GM04503 (cell line): ENCODE results near the gene COL26A1.
A peak's percentile ranks its signal among the peaks of the same experiment; 100 is the strongest.

ENCODE experiments used
- DNase-seq: peaks from one replicate; pipeline ENCODE4 v3.0.0-alpha.2; 2012; ENCODE audit warnings: low read depth

Gene COL26A1

DNA sequence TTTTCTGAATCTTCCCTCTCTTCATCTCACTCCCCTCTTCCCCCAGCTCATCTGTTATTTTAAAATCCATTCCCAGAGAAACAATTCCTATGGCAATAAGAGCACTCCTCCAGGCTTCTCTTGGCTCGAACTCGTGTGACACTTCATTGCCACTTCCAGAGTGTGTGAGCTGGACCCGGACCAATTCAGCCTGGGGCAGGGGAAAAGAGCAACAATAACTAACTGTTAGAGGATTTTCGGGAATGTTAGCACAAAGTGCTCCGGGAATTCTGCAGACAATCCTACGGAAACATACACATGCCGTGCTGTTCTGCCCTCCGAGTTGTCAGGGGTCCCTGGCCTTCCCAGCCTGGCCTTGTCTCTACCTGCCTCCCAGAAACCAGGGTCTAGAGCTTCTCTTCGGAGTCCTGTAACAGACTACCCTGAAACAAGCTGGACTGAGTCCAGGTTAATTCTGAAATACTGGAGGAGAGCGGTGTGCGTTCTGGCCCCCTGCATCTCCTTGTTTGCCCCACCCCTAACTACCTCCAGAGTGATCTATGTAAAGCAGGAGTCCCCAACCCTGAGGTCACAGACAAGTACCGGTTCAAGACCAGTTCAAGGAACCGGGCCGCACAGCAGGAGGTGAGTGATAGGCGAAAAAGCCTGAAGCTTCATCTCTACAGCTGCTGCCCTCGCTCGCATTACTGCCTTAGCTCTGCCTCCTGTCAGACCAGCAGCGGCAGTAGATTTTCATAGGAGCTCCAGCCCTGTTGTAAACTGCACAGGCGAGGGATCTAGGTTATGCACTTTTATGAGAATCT, 11.3 kb downstream of the COL26A1 start:
- no peak for DNase-seq

DNA sequence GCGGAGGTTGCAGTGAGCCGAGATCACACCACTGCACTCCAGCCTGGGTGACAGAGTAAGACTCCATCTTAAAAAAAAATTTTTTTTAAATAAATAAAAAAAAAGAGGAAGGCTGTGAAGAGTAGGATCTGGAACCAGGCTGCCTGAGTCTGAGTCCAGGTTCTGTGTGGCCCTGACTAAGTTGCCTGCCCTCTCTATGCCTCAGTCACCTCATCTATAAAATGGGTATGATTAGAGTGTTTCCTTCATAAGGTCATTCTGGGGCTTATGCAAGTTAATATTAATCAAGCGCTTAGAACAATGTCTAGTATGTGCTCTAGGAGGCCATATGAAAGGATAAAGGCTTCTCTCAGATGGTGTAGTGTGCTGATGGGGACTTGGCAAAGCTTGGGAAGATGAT, 12.3 kb downstream of the COL26A1 start:
- DNase-seq, result no peak

DNA sequence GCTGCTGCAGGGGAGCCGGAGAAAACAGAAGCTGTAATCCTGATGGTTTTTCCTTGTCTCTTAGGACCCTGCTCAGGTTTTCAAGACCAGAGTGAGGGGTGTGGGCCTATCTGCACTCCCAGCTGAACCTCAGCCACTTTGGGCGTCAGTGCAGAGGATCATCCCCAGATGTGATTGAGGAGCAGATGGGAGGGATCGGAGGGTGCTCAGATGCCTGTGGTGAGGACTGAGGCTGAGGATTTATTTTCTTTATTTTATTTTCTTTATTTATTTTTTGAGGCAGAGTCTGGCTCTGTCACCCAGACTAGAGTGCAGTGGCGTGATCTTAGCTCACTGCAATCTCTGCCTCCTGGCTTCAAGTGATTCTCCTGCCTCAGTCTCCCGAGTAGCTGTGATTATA, 13.9 kb downstream of the COL26A1 start:
- no peak for DNase-seq

DNA sequence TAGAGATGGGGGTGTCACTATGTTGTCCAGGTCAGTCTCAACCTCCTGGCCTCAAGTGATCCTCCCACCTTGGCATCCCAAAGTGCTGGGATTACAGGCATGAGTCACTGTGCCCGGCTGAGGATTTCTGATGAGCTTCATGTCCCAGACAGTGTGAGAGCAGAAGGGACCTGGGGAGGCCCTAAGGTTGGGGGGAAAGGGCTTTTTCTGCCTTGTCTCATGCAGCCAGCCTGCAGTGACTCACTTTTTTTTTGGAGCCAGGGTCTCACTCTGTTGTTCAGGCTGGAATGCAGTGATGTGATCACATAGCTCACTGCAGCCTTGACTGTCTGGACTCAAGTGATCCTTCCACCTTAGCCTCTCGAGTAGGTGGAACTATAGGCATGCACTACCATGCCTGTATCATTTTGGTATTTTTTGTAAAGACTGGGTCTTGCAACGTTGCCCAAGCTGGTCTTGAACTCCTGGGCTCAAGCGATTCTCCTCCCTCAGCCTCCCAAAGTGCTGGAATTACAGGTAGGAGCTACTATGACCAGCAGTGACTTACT, 14.6 kb downstream of the COL26A1 start:
- DNase-seq, result no peak

DNA sequence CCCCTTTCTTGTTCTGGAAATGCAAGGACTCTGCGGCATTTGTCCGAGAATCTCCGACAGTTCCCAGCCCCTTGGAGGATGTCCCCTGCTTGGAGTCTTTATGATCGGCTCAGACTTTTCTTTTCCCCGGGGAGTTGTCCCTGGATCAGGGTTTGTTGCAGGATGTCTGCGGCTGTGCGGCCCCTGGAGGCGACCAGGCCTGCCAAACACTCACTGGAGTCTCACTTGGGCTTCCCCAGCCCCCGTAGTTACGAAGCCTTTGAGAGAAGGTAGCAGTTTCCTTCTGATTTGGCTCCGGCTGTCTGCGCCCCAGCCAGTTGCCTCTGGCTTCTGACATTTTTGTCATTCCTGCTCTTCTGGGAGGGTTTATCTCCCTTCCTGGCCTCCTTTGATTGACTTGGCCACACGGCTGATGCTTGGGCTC, 16.1 kb downstream of the COL26A1 start:
- DNase-seq, result no peak

DNA sequence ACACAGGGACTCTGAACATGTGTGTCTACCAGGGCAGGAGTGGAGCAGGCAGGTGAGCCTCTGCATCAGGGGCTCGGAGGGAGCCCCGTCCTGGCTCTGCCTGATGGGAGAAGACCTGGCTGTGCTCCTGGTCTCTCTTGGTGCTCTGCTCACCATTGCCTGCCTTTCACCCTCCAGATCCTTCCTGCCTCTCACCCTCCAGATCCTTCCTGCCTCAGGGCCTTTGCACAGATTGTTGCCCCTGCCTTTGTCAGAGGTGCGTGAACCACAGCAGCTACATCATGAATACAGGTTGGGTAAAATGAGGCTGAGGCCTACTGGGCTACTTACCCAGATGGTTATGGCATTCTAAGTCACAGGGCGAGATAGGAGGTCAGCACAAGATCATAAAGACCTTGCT, 16.6 kb downstream of the COL26A1 start:
- DNase-seq, result no peak

DNA sequence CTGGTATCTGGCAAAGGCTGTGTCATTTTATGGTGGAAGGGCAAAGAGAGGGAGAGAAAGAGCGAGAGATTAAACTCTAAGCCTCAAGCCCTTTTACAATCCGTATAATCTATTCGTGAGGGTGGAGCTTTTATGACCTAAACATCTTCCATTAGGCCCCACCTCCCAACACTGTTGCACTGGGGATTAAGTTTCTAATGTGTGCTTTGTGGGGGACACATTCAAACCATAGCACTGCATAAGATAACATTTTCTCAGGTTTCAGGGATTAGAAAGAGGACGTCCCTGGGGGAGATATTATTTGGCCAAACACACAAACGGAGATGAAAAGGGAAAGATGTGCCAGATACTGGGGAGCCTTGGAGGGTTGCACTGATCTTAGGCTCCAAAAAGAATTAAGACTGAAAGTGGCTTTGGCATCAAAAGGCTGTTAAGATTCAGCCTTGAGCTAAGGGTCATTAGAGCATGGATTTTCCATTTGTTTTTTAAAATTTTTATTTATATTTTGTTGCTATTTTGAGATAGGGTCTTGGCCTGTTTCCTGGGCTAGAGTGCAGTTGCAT, 19.0 kb downstream of the COL26A1 start:
- DNase-seq, result no peak

DNA sequence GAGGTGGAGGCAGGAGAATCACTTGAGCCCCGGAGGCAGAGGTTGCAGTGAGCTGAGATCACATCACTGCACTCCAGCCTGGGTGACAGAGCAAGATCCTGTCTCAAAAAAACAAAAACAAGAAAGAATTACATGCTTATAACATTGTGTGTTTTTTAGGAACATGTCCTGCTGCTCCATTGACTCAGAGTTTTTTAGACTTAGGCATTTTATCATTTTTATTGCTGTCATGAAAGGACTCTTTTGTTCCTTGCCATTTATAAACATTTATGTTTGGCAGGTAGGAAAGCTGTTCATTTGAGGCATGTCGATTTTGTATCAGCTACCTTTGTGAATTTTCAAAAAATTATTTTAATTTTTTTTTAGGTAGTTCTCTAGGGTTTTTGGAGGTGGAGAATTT, 20.3 kb downstream of the COL26A1 start:
- DNase-seq, result no peak

DNA sequence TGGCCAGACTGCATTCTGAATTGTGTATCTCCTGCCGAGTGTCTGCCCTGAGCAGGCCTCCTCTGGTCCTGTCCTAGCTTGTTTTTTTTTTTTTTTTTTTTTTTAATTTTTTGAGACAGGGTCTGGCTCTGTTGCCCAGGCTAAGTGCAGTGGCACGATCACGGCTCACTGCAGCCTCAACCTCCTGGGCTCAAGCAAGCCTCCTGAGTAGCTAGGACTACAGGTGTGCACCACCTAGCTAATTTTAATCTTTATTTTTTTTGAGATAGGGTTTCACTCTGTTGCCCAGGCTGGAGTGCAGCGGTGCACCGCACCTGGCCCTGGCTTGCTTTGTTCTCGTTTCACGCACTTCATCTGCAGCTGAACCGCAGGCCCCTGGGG, 23.5 kb downstream of the COL26A1 start:
- DNase-seq, result no peak

DNA sequence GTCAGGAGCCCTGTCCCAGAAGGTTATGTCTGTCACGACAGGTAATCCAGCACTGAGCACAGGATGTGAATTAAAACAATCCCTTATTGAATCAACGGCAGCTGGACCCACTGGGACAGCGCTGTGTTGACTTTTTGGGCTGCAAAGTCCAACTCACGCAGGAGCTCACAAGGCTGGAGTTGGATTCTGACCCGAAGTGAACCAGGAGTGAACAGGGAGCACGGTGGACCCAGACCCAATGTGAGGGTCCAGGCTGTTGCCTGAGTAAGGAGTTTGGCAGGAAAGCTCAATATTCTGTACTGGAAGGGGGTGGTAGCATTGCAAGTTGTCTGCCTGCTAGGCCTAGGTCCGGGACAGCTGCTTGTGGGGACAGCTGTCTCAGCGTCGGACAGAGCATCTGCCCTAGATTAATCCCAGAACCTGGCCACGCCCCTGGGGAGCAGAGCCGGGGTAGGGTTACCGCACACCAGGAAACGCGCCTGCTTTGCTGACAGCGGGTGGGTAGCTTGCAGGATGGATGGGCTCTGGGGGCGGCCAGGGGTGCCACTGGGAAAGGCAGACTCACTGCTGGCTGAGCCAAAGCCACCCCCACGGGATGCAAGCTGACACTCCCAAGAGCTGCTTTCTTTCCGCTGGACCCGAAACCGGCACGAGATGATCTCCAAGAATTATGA, 24.0 kb downstream of the COL26A1 start:
- DNase-seq, result no peak

DNA sequence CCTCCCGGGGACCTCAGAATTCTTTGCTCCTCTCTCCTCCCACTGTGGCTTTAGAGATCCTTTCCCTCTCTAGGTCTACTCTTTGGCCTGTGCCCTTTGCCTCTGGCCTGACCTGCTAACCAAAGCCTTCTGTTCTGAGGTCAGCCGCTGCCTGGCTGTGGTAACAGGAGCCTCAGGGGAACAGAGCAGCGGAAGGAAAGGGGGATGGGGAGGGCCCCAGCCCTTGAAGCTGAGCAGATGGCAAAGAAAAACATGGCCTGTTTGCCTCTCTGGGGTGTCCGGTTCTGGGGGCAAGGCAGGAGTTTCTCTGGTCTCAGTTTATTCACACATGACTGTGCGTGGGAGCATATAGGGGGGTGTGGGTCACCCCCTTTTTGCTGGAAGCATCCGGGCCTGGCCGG, 28.2 kb downstream of the COL26A1 start:
- DNase-seq, result no peak

DNA sequence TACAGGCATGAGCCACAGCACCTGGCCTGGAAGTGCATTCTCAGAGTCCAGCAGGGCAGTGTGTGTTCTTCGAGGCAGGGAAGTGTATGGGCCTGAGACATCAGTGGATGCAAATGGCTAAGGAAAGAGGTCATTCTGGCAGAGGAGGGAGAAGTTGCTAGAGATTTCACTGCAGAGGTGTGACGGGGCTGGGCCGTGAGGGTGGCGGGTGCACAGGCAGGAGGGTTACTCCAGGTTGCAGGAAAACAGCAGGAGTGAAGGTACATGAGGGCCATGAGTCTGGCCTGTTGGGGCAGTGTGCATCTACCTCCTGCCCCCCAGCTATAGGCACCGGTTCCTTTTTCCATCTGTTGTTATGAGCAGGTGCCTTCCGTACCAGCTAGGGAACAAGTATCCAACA, 29.3 kb downstream of the COL26A1 start:
- DNase-seq, result no peak

DNA sequence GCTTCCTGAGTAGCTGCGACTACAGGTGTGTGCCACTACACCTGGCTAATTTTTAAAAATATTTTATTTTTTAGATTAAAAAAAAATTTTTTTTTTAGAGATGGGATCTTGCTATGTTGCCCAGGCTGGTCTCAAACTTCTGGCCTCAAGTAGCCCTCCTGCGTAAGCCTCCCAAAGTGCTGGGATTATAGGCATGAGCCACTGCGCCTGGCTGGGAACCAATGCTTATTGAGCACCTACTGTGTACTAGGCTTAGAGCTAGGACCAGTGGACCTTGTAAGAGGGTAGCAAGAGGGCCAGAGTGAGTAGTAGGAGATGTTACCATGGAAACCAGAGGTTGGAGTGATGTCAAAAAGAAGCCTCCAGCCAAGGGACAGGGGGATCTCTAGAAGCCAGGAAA, 31.2 kb downstream of the COL26A1 start:
- DNase-seq, result no peak

DNA sequence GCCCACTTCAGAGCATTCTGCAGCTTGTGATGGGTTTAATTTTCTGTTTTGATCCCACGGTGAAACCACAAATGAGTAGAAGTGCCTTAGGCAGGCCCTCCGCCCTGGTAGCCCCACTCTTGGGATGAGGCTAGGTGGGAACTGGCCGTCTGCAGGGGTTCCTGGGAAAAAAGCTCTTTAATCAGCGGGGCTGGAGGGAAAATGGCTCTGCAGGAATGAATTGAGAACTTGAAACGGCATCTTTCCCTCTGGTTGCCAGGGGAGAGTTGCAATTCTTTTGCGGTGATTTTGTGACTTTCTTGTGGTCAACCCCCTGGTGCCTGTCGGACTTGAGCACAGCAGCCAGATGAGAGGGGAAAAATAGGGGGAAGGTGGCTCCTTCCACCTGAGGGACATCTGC, 32.7 kb downstream of the COL26A1 start:
- no peak for DNase-seq

DNA sequence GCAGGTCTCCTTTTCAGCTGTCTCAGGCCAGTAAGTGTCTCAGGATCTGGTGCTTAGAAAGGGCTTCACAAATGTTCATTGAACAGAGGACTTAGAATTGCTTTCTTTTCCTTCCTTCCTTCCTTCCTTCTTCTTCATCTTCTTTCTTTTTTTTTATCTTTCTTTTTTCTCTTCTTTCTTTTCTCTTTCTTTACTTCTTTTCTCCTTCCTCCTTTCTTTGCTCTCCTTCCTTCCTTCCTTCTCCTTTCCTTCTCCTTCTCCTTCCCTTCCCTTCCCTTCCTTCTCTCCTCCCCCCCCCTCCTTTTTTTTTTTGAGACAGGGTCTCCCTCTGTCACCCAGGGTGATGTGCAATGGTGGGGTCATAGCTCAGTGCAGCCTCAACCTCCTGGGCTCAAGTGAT, 34.6 kb downstream of the COL26A1 start:
- no peak for DNase-seq

DNA sequence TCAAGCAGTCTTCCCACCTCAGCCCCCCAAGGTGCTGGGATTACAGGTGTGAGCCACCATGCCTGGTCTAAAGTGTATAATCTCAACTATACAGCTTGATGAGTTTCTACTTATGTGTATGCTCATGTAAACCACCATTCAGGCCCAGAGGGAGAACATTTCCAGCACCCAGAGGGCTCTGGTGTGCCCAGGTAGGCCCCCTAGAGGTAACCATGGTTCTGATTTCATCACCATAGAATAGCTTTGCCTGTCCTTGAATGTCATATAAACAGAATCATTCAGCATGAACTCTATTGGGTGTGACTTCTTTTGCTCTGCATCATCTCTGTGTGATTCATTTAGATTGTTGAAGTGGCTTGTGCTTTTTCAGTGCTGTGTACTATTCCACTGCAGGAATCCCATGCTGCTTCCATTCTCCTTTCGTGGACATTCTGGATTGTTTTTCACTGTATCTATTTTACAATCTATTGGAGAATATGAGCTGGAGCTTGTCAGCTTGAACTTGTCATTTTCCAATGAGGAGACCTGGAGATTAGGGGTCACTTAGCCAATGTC, 35.2 kb downstream of the COL26A1 start:
- DNase-seq, result no peak

DNA sequence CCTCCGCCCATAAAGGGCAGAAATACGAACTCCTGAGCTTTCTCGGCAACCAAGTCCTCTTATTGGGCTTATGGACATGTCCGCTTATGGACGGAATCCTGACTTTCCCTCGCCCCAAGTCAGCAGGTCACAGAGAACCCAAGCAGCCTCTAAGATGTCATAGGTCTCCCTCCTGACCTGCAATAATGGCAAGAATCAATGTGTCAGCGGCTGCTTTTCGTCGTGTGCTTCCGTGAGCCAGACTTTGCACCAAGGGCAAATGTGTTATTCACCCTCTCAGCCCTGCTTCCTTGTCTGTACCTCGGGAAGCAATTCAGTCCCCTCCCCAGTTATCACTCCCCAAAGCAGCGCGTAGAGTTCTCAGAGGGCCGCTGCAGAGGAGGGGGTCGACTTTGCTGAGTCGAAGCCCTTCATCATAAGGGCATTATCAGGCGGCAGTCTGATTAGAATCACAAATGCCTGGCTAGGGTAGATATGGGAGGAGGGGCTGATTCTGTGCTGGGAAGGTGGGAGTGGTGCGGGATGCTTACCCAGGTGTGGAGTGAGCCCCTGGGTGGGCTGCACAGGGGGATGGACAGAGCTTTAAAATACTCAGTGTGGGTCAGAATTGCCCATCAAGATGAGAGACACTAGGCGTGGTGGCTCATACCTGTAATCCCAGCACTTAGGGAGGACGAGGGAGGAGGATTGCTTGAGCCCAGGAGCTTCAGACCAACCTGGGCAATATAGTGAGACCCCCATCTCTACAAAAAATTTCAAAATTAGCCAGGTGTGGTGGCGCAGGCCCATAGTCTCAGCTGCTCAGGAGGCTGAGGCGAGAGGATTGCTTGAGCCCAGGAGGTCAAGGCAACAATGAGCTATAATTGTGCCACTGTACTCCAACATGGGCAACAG, 36.0 kb downstream of the COL26A1 start:
- DNase-seq, result no peak

DNA sequence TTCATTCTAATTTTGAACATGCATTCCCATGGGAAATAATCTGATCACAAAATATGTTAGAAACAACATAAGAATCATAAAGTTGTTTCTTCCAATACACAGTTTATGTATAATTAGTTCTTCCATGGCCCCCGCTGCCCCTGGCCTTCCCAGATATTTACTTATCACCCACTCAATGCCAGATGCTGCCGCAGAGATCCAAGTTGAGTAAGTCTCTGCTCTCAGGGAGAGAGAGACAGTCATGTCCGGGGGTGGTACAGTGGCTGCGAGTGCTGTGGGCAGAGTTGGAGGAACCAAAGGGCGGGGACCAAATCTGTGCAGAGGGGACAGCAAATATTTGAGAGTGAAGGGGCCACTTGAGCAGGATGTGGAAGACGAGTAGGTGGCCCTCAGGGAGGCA, 37.1 kb downstream of the COL26A1 start:
- no peak for DNase-seq

DNA sequence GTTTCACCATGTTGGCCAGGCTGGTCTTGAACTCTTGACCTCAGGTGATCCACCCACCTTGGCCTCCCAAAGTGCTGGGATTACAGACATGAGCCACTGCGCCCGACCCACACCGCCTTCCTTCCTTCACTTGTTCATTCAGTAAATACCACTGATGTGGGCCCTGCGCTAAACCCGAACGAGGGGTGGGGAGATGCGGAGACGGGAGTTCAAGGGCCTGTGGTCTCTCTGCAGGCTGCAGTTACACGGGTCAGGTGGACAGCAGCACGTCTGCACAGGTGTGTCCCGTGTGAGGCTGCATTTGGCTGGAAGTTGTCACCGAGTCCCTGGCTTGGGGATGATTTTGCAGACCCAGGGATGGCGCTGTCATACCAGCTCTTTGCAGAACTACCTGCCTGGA, 38.1 kb downstream of the COL26A1 start:
- DNase-seq, result no peak

DNA sequence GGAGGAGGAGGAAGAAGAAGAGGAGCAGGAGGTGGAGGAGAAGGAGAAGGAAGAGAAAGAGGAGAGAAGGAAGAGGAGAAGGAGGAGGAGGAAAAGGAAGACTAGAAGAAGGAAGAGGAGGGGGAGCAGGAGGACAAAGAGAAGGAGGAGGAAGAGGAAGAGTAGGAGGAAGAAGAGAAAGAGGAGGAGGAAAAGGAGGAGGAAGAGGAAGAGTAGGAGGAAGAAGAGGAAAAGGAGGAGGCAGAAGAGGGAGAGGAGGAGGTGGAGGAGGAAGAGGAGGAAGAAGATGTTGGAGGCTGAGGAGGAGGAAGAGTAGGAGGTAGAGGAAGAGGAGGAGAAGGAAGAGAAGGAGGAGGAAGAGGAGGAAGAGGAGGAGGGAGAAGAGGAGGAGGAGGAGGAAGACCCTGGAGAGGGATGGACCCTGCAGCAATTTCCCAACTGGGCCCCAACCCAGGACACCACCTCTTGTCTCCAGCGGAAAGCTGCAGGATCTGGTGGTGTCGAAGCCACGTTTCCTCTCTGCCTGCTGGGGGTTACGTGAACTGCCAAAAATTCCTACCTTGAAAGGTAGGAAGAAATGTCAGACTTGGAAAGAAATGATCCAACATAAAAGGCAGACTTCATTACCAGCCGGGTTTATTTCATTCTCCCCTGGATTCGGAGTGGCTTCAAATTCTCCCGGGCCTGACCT, 38.9 kb downstream of the COL26A1 start:
- DNase-seq, result no peak

DNA sequence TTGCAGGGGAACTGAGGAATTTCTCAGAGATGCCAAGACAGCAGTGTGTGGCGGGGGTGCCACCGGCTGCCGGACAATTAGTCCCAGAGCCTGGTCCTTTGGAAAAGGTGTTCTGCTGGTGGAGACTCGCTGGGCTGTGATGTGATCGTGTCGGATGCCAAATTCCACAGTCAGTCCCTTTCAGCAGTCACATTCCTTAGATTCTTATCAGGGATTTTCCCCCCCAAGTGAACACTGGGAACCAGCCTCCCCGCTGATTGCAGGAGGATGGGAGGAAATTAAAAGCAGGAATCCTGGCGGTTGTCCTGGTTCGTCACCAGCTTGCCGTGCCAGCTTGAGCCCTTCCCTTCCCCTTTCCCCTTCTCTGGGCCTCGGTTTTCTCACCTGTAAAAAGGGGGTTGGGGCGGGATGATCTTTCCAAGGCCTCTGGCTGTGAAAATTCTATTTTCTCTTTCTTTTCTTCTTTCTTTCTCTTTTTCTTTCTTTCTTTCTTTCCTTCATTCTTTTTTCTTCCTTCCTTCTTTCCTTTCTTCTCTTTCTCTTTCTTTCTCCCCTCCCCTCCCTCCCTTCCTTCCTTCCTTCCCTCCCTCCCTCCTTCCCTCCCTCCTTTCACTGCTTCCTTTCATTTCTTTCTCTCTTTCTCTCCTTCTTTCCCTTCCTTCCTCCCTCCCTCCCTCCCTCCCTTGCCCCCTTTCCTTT, 39.6 kb downstream of the COL26A1 start:
- DNase-seq, result peak; percentile 52
